C4-2B (cell line): Measurements from ENCODE around the gene LRP5.

ENCODE experiments used
- ZFX ChIP-seq: fragments of 450-650 bp; IDR thresholded peaks from 2 replicates; pipeline ENCODE4 v1.6.1; 2017
- TF ChIP-seq, protein P1 (sequence below): fragments of 450-650 bp; conservative IDR thresholded peaks from 2 replicates; pipeline ENCODE4 v1.5.1; 2017; ENCODE audit warnings: mild to moderate bottlenecking

DNA sequence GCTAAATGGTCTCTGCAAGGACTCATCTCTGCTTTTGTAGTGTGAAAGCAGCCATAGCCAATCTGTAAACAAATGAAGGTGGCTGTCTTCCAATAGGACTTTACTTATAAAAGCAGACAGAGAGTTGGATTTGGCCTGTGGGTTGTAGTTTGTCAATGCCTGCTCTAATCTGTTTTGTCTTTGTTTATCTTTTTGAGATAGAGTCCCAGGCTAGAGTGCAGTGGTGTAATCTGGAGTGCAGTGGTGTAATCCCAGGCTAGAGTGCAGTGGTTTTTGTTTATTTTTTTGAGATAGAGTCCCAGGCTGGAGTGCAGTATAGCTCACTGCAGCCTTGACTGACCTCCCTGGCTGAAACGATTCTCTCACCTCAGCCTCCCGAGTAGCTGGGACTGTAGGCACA lies 156.7 kb downstream of the LRP5 start:
- TF ChIP-seq, protein P1, sequence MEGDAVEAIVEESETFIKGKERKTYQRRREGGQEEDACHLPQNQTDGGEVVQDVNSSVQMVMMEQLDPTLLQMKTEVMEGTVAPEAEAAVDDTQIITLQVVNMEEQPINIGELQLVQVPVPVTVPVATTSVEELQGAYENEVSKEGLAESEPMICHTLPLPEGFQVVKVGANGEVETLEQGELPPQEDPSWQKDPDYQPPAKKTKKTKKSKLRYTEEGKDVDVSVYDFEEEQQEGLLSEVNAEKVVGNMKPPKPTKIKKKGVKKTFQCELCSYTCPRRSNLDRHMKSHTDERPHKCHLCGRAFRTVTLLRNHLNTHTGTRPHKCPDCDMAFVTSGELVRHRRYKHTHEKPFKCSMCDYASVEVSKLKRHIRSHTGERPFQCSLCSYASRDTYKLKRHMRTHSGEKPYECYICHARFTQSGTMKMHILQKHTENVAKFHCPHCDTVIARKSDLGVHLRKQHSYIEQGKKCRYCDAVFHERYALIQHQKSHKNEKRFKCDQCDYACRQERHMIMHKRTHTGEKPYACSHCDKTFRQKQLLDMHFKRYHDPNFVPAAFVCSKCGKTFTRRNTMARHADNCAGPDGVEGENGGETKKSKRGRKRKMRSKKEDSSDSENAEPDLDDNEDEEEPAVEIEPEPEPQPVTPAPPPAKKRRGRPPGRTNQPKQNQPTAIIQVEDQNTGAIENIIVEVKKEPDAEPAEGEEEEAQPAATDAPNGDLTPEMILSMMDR, result no peak
- no peak for TF ChIP-seq ZFX
